Measurements from ENCODE around the gene PCCA. TPM values are rescaled to one million over a fixed set of nuclear protein-coding genes. Genes with fewer than 3 reads are reported as not detected.
"Not testable (repeated sequence)": the region's sequence is repeated elsewhere in the genome, so short reads cannot be mapped to it uniquely, and the experiment has no call there.

The PCCA gene
- total RNA-seq, 1 donor from 2014 or later, result 24.4 TPM

- DNase-seq (ENCODE audit: extremely low read depth, low read depth, low spot score), result no peak
These were observed 463.9 kb downstream of the PCCA start for GRCh38 chr13:100552755-100553154.

DNA sequence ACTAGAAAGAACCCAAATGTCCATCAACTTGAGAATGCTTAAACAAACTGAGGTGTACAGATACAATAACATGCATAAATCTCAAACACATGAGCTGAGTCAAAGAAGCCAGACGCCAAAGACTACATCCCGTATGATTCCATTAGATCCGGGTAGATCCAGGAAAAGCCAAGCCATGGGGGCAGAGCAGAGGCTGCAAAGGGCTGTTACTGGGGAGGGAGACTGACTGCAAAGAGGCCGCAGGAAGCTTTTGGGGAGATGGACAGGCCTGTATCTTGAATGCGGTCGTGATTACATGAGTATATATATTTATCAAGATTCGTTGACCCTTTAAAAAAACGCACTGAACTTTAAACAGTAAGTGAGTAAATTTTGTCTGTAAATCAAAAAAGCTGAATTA is 471.0 kb downstream of the PCCA start:
- DNase-seq (ENCODE audit: extremely low read depth, low read depth, low spot score), result no peak

- DNase-seq (ENCODE audit: extremely low read depth, low read depth, low spot score), result no peak
These were observed 471.7 kb downstream of the PCCA start for GRCh38 chr13:100560498-100561157.

- no peak for DNase-seq (ENCODE audit: extremely low read depth, low read depth, low spot score)
These were observed 472.2 kb downstream of the PCCA start for GRCh38 chr13:100561158-100561499.

- DNase-seq (ENCODE audit: extremely low read depth, low read depth, low spot score), result no peak
These were observed 472.8 kb downstream of the PCCA start for GRCh38 chr13:100561599-100562204.

DNA sequence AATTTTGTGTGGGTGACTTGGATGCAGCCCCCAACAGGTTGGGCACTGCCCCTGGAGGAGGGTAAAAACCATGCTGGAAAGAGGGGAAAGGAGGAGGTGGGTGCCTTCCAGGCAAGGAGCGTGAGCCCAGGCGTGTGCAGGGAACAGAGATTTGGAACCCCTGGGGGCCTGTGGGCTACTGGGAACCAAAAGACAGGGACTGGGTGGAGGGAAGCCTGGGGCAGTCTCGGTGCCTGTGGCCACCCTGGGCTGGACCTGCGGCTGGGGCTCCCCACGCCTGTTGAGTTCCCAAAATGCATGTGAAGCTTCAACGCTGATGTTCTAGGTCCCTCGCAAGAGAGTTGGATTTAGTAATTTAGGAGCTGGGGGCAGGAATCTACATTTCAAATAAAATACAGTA is 474.9 kb downstream of the PCCA start:
- DNase-seq (ENCODE audit: extremely low read depth, low read depth, low spot score), result no peak

DNA sequence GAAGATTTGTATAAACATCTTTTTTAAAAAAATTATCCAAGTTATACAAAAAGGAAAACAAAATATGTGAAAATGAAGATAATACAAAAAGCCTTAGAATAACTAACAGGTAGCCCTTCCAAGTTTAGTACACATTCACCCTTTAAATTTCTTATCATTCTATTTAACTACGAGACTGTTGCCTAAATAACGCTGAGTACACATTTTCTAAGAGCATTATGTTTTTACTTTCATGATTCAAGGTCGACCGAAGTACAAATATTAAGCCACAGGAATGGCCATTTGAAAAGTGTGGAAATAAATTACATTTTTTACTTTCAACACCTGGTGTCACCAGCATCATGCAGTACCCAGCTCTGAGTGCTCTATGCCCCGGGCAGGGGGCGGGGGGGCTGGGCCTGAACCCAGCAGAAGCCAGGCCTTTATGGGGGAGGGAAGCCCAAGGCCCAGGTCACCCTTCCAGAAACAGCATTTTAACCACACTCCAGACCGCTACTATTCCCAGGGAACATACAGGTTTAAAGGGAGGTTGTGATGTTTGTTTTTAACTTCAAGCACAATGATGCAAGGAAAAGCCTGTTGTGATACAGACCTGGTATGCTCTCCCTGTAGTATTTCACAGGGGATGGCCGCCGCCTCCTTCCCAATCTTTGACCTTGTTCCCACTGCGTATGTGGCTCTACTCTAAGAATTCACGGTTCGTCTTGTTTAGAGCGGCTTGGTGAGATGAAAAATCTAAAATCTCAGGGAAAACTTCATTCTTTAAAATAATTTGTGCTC is 475.7 kb downstream of the PCCA start:
- DNase-seq (ENCODE audit: extremely low read depth, low read depth, low spot score), result no peak

- DNase-seq (ENCODE audit: extremely low read depth, low read depth, low spot score), result no peak
These were observed 476.4 kb downstream of the PCCA start for GRCh38 chr13:100565286-100565685.

DNA sequence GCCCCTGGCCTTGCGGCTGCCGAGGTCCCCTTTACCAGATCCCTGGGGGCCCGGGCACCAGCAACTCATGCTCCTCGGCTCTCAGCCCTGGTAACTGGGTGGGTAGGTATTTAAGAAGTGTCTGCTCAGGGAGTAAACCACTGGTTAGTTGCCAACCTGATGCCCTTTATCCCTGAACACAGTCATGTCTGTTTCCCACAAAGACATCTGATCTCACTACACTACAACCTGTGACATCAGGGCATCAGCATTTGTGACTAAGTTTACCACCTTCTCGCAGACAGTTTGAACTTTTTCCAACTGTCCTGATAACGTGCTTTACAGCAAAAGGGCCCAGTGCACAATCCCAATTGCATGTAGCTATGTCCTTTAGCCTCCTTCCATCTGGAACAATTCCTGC is 477.6 kb downstream of the PCCA start:
- no peak for DNase-seq (ENCODE audit: extremely low read depth, low read depth, low spot score)

DNA sequence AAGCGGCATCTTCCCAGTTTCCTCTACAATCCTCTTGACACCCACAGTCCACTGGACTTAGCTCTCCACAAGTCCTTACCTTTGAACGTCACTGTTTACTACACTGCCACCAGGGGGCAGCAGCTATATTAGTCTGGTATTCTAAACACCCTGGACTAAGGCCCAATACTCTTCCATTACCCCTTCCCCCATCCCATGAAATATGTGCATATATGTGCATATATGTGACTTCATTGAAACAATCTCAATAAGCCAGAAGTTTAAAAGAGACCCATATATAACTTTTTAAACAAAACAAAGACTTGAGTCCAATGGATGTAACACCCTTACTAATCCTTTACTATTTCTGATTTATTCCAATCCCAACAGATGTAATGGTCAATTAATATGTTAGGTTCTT is 484.2 kb downstream of the PCCA start:
- peak; percentile 68 for DNase-seq (ENCODE audit: extremely low read depth, low read depth, low spot score)

DNA sequence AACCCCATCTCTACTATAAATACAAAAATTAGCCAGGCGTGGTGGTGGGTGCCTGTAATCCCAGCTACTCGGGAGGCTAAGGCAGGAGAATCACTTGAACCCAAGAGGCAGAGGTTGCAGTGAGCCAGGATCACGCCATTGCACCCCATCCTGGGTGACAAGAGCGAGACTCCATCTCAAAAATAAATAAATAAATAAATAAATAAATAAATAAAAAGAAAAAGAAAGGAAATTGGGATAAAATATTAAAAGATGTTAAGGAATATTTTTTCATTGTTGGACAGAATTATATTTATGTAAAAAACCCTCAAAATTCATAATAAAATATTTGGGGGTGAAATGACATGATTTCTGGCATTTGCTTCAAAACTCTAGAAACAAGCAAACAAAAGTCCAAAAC is 488.3 kb downstream of the PCCA start:
- not testable (repeated sequence) for DNase-seq (ENCODE audit: extremely low read depth, low read depth, low spot score)

Other genes starting within 250 kb of the PCCA start
- gene ZIC5, start 117.3 kb upstream of the PCCA start, total RNA-seq, result not detected in 2 replicates
- not detected in 2 replicates for gene ZIC2, start 107.3 kb upstream of the PCCA start, total RNA-seq